Tibial nerve (tissue), 4 donors: ENCODE measurements around the gene ZFPL1. TPM values are rescaled to one million over a fixed set of nuclear protein-coding genes. Genes with fewer than 3 reads are reported as not detected.
A peak's percentile ranks its signal among the peaks of the same experiment; 100 is the strongest.

Experiments
- DNase-seq, 2 donors: peaks; one replicate each; pipeline ENCODE4 v3.0.0-alpha.2; 2019; ENCODE audit warnings: low spot score in 2 of 2
- H3K27ac ChIP-seq, 4 donors: fragments of 200-600 bp; sonication (generic) in 3 of 4; one replicate each; pipeline ENCODE4 v1.5.1; 2017 to 2019; ENCODE audit warnings: mild to moderate bottlenecking in 1 of 4
- H3K27me3 ChIP-seq, 2 donors: fragments of 200-600 bp; sonication (generic) in 1 of 2; one replicate each; pipeline versions ENCODE4 v1.5.1 to v1.6.0; 2017 to 2019
- H3K36me3 ChIP-seq, 3 donors: fragments of 200-600 bp; sonication (generic); one replicate each; pipeline ENCODE4 v1.5.1; 2018 to 2019
- H3K4me1 ChIP-seq, 4 donors: fragments of 200-600 bp; sonication (generic) in 3 of 4; one replicate each; pipeline ENCODE4 v1.5.1; 2017 to 2019
- H3K4me3 ChIP-seq, 4 donors: fragments of 200-600 bp; sonication (generic) in 3 of 4; one replicate each; pipeline ENCODE4 v1.5.1; 2017 to 2019; ENCODE audit warnings: mild to moderate bottlenecking in 1 of 4, moderate library complexity in 1 of 4
- H3K9me3 ChIP-seq, 4 donors: fragments of 200-600 bp; sonication (generic) in 3 of 4; one replicate each; pipeline ENCODE4 v1.5.1; 2017 to 2019
- EP300 ChIP-seq, 2 donors: sonication (generic); formaldehyde crosslinking; IDR thresholded peaks; one replicate each; pipeline ENCODE4 v1.6.1; 2017; ENCODE audit warnings: antibody characterized with exemption in 2 of 2, mild to moderate bottlenecking in 1 of 2
- POLR2A ChIP-seq, 2 donors: fragments of 450-650 bp; IDR thresholded peaks; one replicate each; pipeline ENCODE4 v1.6.1; 2017; ENCODE audit warnings: antibody characterized with exemption in 2 of 2, mild to moderate bottlenecking in 2 of 2, moderate library complexity in 2 of 2
- WGBS, 2 donors: methylation state at CpG; one replicate each; pipeline ENCODE4 v1.1.5; 2018; 5-methylcytosine and 5-hydroxymethylcytosine counted together
- total RNA-seq, 4 donors: library from RNA; depleted of rRNA; stranded (reverse); fragments of >200 nt; gene quantifications; one replicate each; pipeline ENCODE4 v1.1.0, GENCODE V29; 2016
- TF ChIP-seq, protein P1 (sequence below), 5 experiments: fragments of 200-600 bp in 3 of 5; fragments of 450-650 bp in 2 of 5; sonication (generic) in 3 of 5; IDR thresholded peaks; one replicate each; pipeline ENCODE4 v1.5.1; 2016 to 2019; ENCODE audit warnings: antibody characterized with exemption in 5 of 5, mild to moderate bottlenecking in 3 of 5, moderate library complexity in 2 of 5

The ZFPL1 gene
- total RNA-seq, result 10 to 100 TPM; 28.0 to 48.3 (median 35.1) TPM

DNA sequence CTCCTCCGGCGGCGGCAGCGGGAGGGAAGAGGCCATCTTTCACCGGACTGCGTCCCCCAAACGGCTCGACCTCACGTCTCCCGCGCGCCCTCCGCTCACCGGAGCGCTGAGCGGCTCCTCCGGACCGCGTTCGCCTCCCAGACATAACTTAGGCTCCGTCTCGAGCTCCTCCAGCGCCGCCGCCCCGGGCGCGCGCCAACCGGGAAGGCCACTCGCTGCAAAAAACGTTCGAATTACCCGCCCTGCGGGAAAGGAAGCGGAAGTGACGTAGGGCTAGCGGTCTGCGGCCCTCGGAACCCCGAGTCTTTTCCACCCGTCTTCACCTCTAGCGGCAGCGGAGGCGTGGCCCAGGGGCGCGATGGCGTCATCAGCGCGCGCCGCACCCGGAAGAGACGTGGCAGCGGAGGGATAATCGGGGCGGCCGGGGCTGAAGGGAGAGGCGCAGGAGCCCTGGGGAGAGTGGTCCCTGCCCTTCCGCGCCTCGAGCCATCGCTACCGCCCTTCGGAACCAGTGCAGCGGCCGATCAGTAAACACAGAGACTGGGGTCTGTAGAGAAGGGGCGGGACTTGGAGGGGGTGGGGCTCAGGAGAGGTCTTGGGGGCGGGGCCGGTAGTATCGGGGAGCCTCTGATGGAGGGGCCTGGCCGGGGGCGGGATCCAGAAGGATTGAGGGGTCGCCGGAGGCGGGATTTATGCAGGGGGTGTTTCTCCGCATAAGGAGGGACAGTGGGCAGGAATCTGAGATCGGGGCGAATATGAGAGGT is at the start of gene ZFPL1, which contains the start of gene CDCA5:
ZFPL1 (plus strand) TSS at position 389 of the 764 bp plus-strand sequence. CDS start 477 bp downstream, outside the sequence.
CDCA5 (minus strand) TSS at position 207 of the 764 bp plus-strand sequence; CDS start at position 145, 62 bp downstream.
- peaks cover 0 to 26% (median 19%) of the 10 kb centered on the region in 4 donors for H3K4me1 ChIP-seq
- TF ChIP-seq POLR2A (IDR thresholded peaks at IDR 0.05) (peak in 1 of 2 donors; percentile 59), EP300 (IDR thresholded peaks at IDR 0.05) (peak; percentile 98)
- TF ChIP-seq, protein P1, sequence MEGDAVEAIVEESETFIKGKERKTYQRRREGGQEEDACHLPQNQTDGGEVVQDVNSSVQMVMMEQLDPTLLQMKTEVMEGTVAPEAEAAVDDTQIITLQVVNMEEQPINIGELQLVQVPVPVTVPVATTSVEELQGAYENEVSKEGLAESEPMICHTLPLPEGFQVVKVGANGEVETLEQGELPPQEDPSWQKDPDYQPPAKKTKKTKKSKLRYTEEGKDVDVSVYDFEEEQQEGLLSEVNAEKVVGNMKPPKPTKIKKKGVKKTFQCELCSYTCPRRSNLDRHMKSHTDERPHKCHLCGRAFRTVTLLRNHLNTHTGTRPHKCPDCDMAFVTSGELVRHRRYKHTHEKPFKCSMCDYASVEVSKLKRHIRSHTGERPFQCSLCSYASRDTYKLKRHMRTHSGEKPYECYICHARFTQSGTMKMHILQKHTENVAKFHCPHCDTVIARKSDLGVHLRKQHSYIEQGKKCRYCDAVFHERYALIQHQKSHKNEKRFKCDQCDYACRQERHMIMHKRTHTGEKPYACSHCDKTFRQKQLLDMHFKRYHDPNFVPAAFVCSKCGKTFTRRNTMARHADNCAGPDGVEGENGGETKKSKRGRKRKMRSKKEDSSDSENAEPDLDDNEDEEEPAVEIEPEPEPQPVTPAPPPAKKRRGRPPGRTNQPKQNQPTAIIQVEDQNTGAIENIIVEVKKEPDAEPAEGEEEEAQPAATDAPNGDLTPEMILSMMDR (IDR thresholded peaks at IDR 0.05), result peak in 1 of 5 experiments; percentile 61
- no peaks in the 10 kb centered on the region for H3K9me3 ChIP-seq
- 0 to 1% methylated on average over 47 to 66 of the region's 79 CpGs for WGBS, 2 donors
- DNase-seq, result peak; percentile 92 to 94
- H3K4me3 ChIP-seq, result peak within 1 kb of the TSS; percentile 65 to 89 (median 86)
- H3K27ac ChIP-seq, result peak within 1 kb of the TSS; percentile 88 to 98 (median 97)
- no peaks in the 10 kb centered on the region for H3K27me3 ChIP-seq
- peaks cover 0 to 40% (median 5%) of the 10 kb centered on the region in 3 donors for H3K36me3 ChIP-seq

DNA sequence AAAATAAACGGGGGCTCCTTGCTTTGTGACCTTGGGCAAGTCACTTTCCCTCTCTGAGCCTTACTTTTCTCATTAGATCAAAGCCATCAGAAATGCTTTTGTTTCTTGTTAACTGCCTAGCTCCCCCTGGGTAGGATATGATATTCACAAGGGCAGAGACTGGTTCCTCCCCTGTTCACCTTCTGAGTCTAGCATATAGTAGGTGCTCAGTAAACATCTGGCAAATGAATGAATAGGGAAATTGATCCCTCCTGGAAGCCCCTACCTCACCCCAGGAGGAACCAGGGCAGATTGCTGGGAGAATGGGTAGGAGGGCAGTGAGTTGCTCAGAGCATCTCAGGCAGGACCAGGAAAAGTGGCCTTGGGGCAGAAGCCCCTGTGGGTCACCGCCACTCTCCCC is 49.6 kb upstream of the ZFPL1 start:
- peaks cover 0 to 5% (median 0%) of the 10 kb centered on the region in 4 donors for H3K4me1 ChIP-seq
- no peaks in the 10 kb centered on the region for H3K9me3 ChIP-seq
- peaks cover 13 to 85% (median 16%) of the 10 kb centered on the region in 3 donors for H3K36me3 ChIP-seq
- TF ChIP-seq POLR2A (IDR thresholded peaks at IDR 0.05) (no peak), EP300 (IDR thresholded peaks at IDR 0.05) (no peak)
- TF ChIP-seq, protein P1 (IDR thresholded peaks at IDR 0.05), result no peak
- H3K27me3 ChIP-seq, result no peaks in the 10 kb centered on the region
- H3K4me3 ChIP-seq, result no peak overlapping the region
- 89 to 92% methylated on average over 2 of the region's 2 CpGs for WGBS, 2 donors
- no peak overlapping the region for H3K27ac ChIP-seq
- no peak for DNase-seq

DNA sequence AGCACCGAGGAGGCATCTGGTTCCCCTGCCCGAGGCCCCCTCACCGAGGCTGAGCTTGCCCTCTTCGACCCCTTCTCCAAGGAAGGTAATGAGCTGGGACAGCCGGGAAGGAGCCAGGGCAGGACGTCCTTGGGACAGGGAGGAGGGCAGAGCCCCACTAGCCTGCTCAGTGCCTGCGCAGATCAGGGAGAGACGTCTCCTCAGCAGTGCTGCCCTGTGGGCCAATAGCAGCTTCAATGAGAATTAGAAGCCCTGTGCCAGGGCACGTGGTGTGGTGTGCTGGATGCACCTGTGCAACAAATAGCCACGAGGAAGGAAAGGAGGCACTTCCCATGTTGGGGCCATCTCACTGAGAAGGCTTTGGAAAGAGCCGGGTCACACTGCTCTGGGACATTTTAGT is 48.4 kb upstream of the ZFPL1 start:
- no peak for DNase-seq
- H3K9me3 ChIP-seq, result no peaks in the 10 kb centered on the region
- peaks cover 13 to 92% (median 16%) of the 10 kb centered on the region in 3 donors for H3K36me3 ChIP-seq
- TF ChIP-seq POLR2A (IDR thresholded peaks at IDR 0.05) (no peak), EP300 (IDR thresholded peaks at IDR 0.05) (no peak)
- TF ChIP-seq, protein P1 (IDR thresholded peaks at IDR 0.05), result no peak
- H3K27me3 ChIP-seq, result no peaks in the 10 kb centered on the region
- WGBS, 2 donors, result 73 to 76% methylated on average over 11 of the region's 11 CpGs
- no peak overlapping the region for H3K4me3 ChIP-seq
- peaks cover 0 to 8% (median 0%) of the 10 kb centered on the region in 4 donors for H3K4me1 ChIP-seq
- H3K27ac ChIP-seq, result no peak overlapping the region

DNA sequence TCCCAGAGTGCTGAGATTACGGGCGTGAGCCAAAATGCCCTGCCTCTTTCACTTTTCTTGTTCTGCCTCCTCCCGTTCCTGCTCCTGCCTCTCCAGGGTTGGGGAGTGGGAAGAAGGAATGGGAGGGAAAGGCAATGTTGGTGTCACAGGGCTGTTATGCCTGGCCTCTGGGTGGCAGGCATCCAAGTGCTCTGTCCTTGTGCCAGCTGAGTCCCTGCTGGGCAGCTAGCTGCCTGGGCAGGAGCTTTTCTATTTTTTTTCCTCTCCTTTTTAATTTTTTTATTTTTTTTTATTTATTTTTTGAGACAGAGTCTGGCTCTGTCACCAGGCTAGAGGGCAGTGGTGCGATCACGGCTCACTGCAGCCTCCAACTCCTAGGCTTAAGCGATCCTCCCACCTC is 47.1 kb upstream of the ZFPL1 start:
- H3K4me1 ChIP-seq, result peaks cover 0 to 13% (median 2%) of the 10 kb centered on the region in 4 donors
- no peak overlapping the region for H3K4me3 ChIP-seq
- no peak for DNase-seq
- peak in 1 of 2 donors; percentile 35 for TF ChIP-seq EP300 (IDR thresholded peaks at IDR 0.05)
- TF ChIP-seq, protein P1 (IDR thresholded peaks at IDR 0.05), result no peak
- peaks cover 13 to 80% (median 16%) of the 10 kb centered on the region in 3 donors for H3K36me3 ChIP-seq
- H3K27me3 ChIP-seq, result no peaks in the 10 kb centered on the region
- H3K9me3 ChIP-seq, result no peaks in the 10 kb centered on the region
- WGBS, 2 donors, result 51 to 62% methylated on average over 6 of the region's 6 CpGs
- H3K27ac ChIP-seq, result peak overlapping the region in 2 of 4 donors; percentile 32 to 67

DNA sequence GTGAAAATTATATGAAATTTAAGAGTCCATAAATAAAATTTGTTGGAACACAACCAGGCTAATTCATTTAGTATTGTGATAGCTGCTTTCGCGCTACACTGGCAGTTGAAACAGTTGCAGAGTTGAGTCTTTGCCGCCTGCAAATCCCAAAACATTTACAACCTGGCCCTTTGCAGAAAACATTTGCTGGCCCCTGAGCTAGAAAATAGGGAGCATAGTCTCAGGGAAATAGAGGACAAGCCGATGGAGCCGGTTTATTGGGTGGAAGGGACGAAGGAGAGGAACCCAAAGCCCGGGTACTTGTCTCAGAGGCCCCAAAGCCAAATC is 43.5 kb upstream of the ZFPL1 start:
- 16 to 19% methylated on average over 7 of the region's 7 CpGs for WGBS, 2 donors
- DNase-seq, result no peak
- no peaks in the 10 kb centered on the region for H3K9me3 ChIP-seq
- peaks cover 4 to 63% (median 7%) of the 10 kb centered on the region in 3 donors for H3K36me3 ChIP-seq
- H3K4me1 ChIP-seq, result peaks cover 0 to 34% (median 3%) of the 10 kb centered on the region in 4 donors
- no peaks in the 10 kb centered on the region for H3K27me3 ChIP-seq
- H3K27ac ChIP-seq, result peak overlapping the region; percentile 84 to 97 (median 92)
- TF ChIP-seq, protein P1 (IDR thresholded peaks at IDR 0.05), result no peak
- TF ChIP-seq POLR2A (IDR thresholded peaks at IDR 0.05) (no peak), EP300 (IDR thresholded peaks at IDR 0.05) (no peak)
- peak overlapping the region; percentile 54 to 95 (median 86) for H3K4me3 ChIP-seq
